Keratinocyte (primary cell): ENCODE measurements around the gene BICD1. TPM values are rescaled to one million over a fixed set of nuclear protein-coding genes. Genes with fewer than 3 reads are reported as not detected.

ENCODE experiments used
- DNase-seq: peaks from one replicate; pipeline ENCODE4 v3.0.0-alpha.2; 2011; ENCODE audit warnings: low read depth, missing footprints, low spot score
- FAIRE-seq: peaks from 2 replicates; lab custom pipeline; 2011; peaks lifted over from hg19 to GRCh38; lab: Jason Lieb, UNC
- H2AFZ ChIP-seq: 2 replicates; pipeline ENCODE4 v1.6.0; 2012; ENCODE audit warnings: low read length, control low read depth, inconsistent platforms; ENCODE audit not compliant: control insufficient read depth
- H3K27ac ChIP-seq: 2 replicates; pipeline ENCODE4 v1.5.1; 2011; ENCODE audit warnings: low read length; ENCODE audit not compliant: control insufficient read depth, insufficient read depth
- H3K27me3 ChIP-seq: 3 replicates; pipeline ENCODE4 v1.6.0; 2011; ENCODE audit warnings: low read length; ENCODE audit not compliant: control insufficient read depth, insufficient read depth; ENCODE audit errors: extremely low read depth
- H3K36me3 ChIP-seq, 2 experiments: 2 replicates in 1 of 2; 3 replicates in 1 of 2; pipeline ENCODE4 v1.5.1; 2011; ENCODE audit warnings: low read length in 2 of 2, mild to moderate bottlenecking in 1 of 2; ENCODE audit not compliant: control insufficient read depth in 2 of 2, insufficient read depth in 2 of 2; ENCODE audit errors: extremely low read depth in 1 of 2
- H3K4me1 ChIP-seq: 3 replicates; pipeline ENCODE4 v1.5.1; 2011; ENCODE audit warnings: low read length; ENCODE audit not compliant: control insufficient read depth, insufficient read depth; ENCODE audit errors: extremely low read depth
- H3K4me2 ChIP-seq: 3 replicates; pipeline ENCODE4 v1.6.0; 2011; ENCODE audit warnings: low read depth, low read length; ENCODE audit not compliant: control insufficient read depth, insufficient read depth; ENCODE audit errors: extremely low read depth
- H3K4me3 ChIP-seq, 3 experiments: fragments of 200-600 bp in 1 of 3; sonication (generic) in 1 of 3; 2 replicates in 2 of 3; 3 replicates in 1 of 3; pipeline ENCODE4 v1.5.1; 2011 to 2016; ENCODE audit warnings: low read length in 3 of 3, mild to moderate bottlenecking in 3 of 3, control low read depth in 2 of 3, inconsistent platforms in 1 of 3, low read depth in 1 of 3, mixed read lengths in 1 of 3, mixed run types in 1 of 3, moderate library complexity in 1 of 3; ENCODE audit not compliant: control insufficient read depth in 2 of 3, insufficient read depth in 2 of 3; ENCODE audit errors: extremely low read depth in 1 of 3
- H3K79me2 ChIP-seq: 2 replicates; pipeline ENCODE4 v1.6.0; 2012; ENCODE audit warnings: low read length; ENCODE audit not compliant: control insufficient read depth, insufficient read depth
- H3K9ac ChIP-seq: 3 replicates; pipeline ENCODE4 v1.6.0; 2011; ENCODE audit warnings: low read length; ENCODE audit not compliant: control insufficient read depth, insufficient read depth; ENCODE audit errors: extremely low read depth
- H3K9me1 ChIP-seq: 3 replicates; pipeline ENCODE4 v1.6.0; 2011; ENCODE audit warnings: low read length; ENCODE audit not compliant: control insufficient read depth, insufficient read depth; ENCODE audit errors: extremely low read depth
- H3K9me3 ChIP-seq: 2 replicates; pipeline ENCODE4 v1.5.1; 2012; ENCODE audit warnings: low read depth, low read length; ENCODE audit not compliant: control insufficient read depth
- H4K20me1 ChIP-seq: 3 replicates; pipeline ENCODE4 v1.6.0; 2011; ENCODE audit warnings: low read length; ENCODE audit not compliant: control insufficient read depth, insufficient read depth; ENCODE audit errors: extremely low read depth
- CTCF ChIP-seq, 3 experiments: IDR thresholded peaks in 1 of 3; conservative IDR thresholded peaks in 1 of 3; optimal IDR thresholded peaks in 1 of 3; 2 replicates in 2 of 3; 3 replicates in 1 of 3; pipeline versions ENCODE3 to v1.5.1; 2011; ENCODE audit warnings: low read length in 3 of 3, mild to moderate bottlenecking in 3 of 3, moderate library complexity in 2 of 3, control low read depth in 1 of 3, inconsistent platforms in 1 of 3; ENCODE audit not compliant: insufficient read depth in 2 of 3; ENCODE audit errors: extremely low read depth in 1 of 3
- EZH2 ChIP-seq: IDR thresholded peaks from one replicate; pipeline ENCODE4 v1.6.1; 2012; ENCODE audit warnings: inconsistent platforms, mild to moderate bottlenecking, low read length, moderate library complexity
- dilution Hi-C: fragments of 300-500 bp; cut with MboI; formaldehyde crosslinking; loops from one replicate; pipeline ENCODE4 v1.7.0; 2020; ENCODE audit warnings: low sequenced_read_pairs; ENCODE audit not compliant: extremely low pct_ligation_motif_present
- polyA plus RNA-seq, 5 experiments: library from polyadenylated mRNA; depleted of rRNA in 3 of 5; stranded (reverse) in 3 of 5; stranded (forward) in 1 of 5; unstranded in 1 of 5; fragments of >200 nt; gene quantifications; 1 replicate in 1 of 5; 2 replicates in 3 of 5; 3 replicates in 1 of 5; pipeline versions ENCODE4 v1.2.1 to v1.2.3, GENCODE V29; 2011 to 2012; ENCODE audit warnings: missing spikeins in 2 of 5, low read depth in 1 of 5, low replicate concordance in 1 of 5

The BICD1 gene
- polyA plus RNA-seq, 1 donor (not counting 4 experiments of a cell fraction or from before 2014, with no cell fraction given) = 10.2 TPM

GRCh38 chr12:32136404-32136803 lies 29.8 kb downstream of the BICD1 start:
- Histone ChIP-seq H3K36me3 (no peaks in the 10 kb centered on the region), H3K27ac (no peak overlapping the region), H3K27me3 (no peaks in the 10 kb centered on the region), H3K79me2 (peaks cover 2% of the 10 kb centered on the region), H3K9me1 (no peaks in the 10 kb centered on the region), H4K20me1 (no peaks in the 10 kb centered on the region), H3K4me3 (no peak overlapping the region), H3K4me2 (no peak overlapping the region), H3K9ac (no peak overlapping the region), H2AFZ (no peak overlapping the region), H3K4me1 (peaks cover 4% of the 10 kb centered on the region), H3K9me3 (no peaks in the 10 kb centered on the region)
- no peak for TF ChIP-seq CTCF (optimal IDR thresholded peaks at IDR 0.05 in 1 of 3, IDR thresholded peaks at IDR 0.05 in 1 of 3, conservative IDR thresholded peaks at IDR 0.05 in 1 of 3; ENCODE audit: extremely low read depth in 1 of 3, insufficient read depth in 2 of 3, low read length in 3 of 3)
- no peak for TF ChIP-seq EZH2
- no peak for DNase-seq
- dilution Hi-C loops = no loop called here
- FAIRE-seq = no peak

- Histone ChIP-seq H3K27me3 (no peaks in the 10 kb centered on the region), H3K79me2 (peaks cover 2% of the 10 kb centered on the region), H2AFZ (no peak overlapping the region), H3K4me2 (no peak overlapping the region), H3K9me1 (no peaks in the 10 kb centered on the region), H3K4me1 (peaks cover 4% of the 10 kb centered on the region), H3K36me3 (no peaks in the 10 kb centered on the region), H3K27ac (no peak overlapping the region), H4K20me1 (no peaks in the 10 kb centered on the region), H3K4me3 (no peak overlapping the region), H3K9ac (no peak overlapping the region), H3K9me3 (no peaks in the 10 kb centered on the region)
- DNase-seq (no peak), FAIRE-seq (no peak)
- TF ChIP-seq CTCF (optimal IDR thresholded peaks at IDR 0.05 in 1 of 3, IDR thresholded peaks at IDR 0.05 in 1 of 3, conservative IDR thresholded peaks at IDR 0.05 in 1 of 3; ENCODE audit: extremely low read depth in 1 of 3, insufficient read depth in 2 of 3, low read length in 3 of 3) (no peak), EZH2 (no peak)
- dilution Hi-C loops = no loop called here
These were observed 32.4 kb downstream of the BICD1 start for GRCh38 chr12:32139064-32139421.
